Chondrocyte (in vitro differentiated cells): Measurements from ENCODE around the gene MSMO1. TPM values are rescaled to one million over a fixed set of nuclear protein-coding genes. Genes with fewer than 3 reads are reported as not detected.

Source experiments
- DNase-seq: peaks from one replicate; pipeline ENCODE4 v3.0.0; 2021; ENCODE audit warnings: mixed read lengths, low spot score
- H3K27ac Mint-ChIP-seq: one replicate; pipeline ENCODE4 v1.8.0; 2021; ENCODE audit warnings: mild to moderate bottlenecking, moderate library complexity, mixed read lengths; ENCODE audit not compliant: unreplicated experiment
- H3K27me3 Mint-ChIP-seq: 2 replicates; pipeline ENCODE4 v1.8.0; 2021; ENCODE audit warnings: low read depth, mixed read lengths
- H3K36me3 Mint-ChIP-seq: 2 replicates; pipeline ENCODE4 v1.8.0; 2021; ENCODE audit warnings: low read depth, mixed read lengths
- H3K4me1 Mint-ChIP-seq: 2 replicates; pipeline ENCODE4 v1.8.0; 2021; ENCODE audit warnings: low read depth, mild to moderate bottlenecking, mixed read lengths
- H3K4me3 Mint-ChIP-seq: one replicate; pipeline ENCODE4 v1.8.0; 2021; ENCODE audit warnings: mild to moderate bottlenecking, moderate library complexity, mixed read lengths; ENCODE audit not compliant: unreplicated experiment
- H3K9me3 Mint-ChIP-seq: 2 replicates; pipeline ENCODE4 v1.8.0; 2021; ENCODE audit warnings: low read depth, mixed read lengths
- total RNA-seq: library from RNA; stranded (reverse); gene quantifications from 3 replicates; pipeline ENCODE4 v1.2.1, GENCODE V29; 2021
- TF ChIP-seq, protein P1 (sequence below): fragments of 200-600 bp; sonication (generic); IDR thresholded peaks from 2 replicates; pipeline ENCODE4 v1.5.0; 2021; ENCODE audit warnings: antibody characterized with exemption, mild to moderate bottlenecking, moderate library complexity

The MSMO1 gene
- total RNA-seq, 1 donor from 2014 or later, result 83.3 TPM

DNA sequence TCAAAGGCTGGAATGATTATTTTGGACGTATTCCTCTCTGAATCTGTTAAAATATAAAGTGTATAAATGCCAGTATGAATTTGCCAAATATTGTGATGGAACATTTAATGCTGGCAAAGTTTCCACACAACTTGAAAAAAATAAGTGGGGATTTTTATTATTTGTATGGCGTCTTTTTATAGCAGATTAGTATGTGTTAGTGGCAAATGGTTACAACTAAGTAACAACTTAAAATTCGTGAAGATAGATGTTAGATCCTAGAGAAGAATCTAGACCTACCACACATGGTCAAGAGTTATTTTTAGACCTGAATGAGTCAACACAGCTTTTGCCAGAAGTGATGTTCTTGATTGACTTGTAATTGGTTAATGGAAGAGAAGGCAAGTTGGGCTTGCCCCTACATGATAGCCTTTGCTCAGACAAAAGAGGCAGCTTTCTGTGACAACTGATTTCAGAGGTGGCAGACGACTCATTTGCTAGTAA, 56.2 kb downstream of the MSMO1 start:
- TF ChIP-seq, protein P1, sequence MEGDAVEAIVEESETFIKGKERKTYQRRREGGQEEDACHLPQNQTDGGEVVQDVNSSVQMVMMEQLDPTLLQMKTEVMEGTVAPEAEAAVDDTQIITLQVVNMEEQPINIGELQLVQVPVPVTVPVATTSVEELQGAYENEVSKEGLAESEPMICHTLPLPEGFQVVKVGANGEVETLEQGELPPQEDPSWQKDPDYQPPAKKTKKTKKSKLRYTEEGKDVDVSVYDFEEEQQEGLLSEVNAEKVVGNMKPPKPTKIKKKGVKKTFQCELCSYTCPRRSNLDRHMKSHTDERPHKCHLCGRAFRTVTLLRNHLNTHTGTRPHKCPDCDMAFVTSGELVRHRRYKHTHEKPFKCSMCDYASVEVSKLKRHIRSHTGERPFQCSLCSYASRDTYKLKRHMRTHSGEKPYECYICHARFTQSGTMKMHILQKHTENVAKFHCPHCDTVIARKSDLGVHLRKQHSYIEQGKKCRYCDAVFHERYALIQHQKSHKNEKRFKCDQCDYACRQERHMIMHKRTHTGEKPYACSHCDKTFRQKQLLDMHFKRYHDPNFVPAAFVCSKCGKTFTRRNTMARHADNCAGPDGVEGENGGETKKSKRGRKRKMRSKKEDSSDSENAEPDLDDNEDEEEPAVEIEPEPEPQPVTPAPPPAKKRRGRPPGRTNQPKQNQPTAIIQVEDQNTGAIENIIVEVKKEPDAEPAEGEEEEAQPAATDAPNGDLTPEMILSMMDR, result no peak
- Mint-ChIP-seq H3K27me3 (no peaks in the 10 kb centered on the region), H3K9me3 (no peaks in the 10 kb centered on the region), H3K36me3 (no peaks in the 10 kb centered on the region), H3K4me1 (peaks cover 80% of the 10 kb centered on the region), H3K27ac (peak overlapping the region; percentile 87), H3K4me3 (peak overlapping the region; percentile 28)
- no peak for DNase-seq

DNA sequence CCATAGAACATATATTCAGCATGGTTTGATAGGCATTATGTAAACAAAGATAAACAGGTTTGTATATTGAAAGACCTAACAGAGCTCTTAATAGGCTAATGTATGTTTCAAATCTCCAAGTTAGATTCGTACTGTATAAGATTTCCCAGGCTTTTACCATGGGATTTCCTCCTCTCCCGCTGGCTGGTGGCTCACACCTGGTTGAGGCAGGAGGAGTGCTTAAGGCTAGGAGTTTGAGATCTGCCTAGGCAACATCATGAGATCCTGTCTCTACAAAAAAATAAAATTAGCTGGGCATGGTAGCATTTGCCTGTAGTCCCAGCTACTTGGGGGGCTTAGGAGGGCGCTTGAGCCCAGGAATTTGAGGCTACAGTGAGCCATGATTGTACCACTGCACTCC, 56.7 kb downstream of the MSMO1 start:
- Mint-ChIP-seq H3K27me3 (no peaks in the 10 kb centered on the region), H3K27ac (peak overlapping the region; percentile 87), H3K4me1 (peaks cover 85% of the 10 kb centered on the region), H3K9me3 (no peaks in the 10 kb centered on the region), H3K4me3 (no peak overlapping the region), H3K36me3 (no peaks in the 10 kb centered on the region)
- peak; percentile 25 for DNase-seq
- TF ChIP-seq, protein P1, result no peak

DNA sequence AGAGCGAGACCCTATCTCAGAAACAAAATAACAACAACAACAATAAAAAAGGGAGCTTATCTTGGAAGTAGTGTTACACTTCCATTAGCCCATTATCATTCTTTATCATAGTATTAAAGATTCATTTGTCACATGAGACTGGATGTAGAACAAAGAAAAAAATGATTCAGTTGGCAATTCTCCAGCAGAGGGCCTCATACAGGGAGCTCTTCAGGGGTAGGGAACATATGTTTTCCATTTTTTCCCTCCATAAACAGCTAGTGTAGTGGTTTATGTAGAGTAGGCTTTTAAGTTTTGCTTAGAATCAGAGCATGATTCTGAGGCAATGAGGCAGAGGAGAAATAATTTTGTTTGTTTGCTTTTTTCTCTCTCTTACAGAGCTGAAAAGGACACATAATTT, 57.1 kb downstream of the MSMO1 start:
- Mint-ChIP-seq H3K27me3 (no peaks in the 10 kb centered on the region), H3K4me3 (no peak overlapping the region), H3K9me3 (no peaks in the 10 kb centered on the region), H3K27ac (peak overlapping the region; percentile 87), H3K36me3 (no peaks in the 10 kb centered on the region), H3K4me1 (peaks cover 84% of the 10 kb centered on the region)
- TF ChIP-seq, protein P1, result peak; percentile 46
- DNase-seq, result no peak

DNA sequence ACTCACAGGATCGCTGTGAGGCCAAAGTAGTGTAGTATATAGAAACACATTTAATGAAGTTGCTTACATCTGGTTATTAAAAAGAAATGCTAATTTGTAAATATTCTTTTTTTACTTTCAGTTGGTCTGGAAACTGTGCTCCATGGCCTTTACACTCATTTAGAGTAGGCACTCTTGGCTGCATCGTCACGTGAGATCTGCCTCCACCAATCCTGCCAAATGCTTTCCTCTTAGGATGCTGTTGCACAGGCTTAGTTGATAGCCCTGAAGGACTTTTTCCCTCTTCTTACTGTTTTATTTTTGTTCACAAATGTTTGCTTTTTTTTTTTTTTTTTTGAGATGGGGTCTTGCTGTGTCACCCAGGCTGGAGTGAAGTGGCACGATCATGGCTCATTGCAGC, 57.7 kb downstream of the MSMO1 start:
- DNase-seq, result no peak
- Mint-ChIP-seq H3K27me3 (no peaks in the 10 kb centered on the region), H3K4me3 (no peak overlapping the region), H3K27ac (peak overlapping the region; percentile 84), H3K36me3 (no peaks in the 10 kb centered on the region), H3K9me3 (no peaks in the 10 kb centered on the region), H3K4me1 (peaks cover 83% of the 10 kb centered on the region)
- TF ChIP-seq, protein P1, result no peak

DNA sequence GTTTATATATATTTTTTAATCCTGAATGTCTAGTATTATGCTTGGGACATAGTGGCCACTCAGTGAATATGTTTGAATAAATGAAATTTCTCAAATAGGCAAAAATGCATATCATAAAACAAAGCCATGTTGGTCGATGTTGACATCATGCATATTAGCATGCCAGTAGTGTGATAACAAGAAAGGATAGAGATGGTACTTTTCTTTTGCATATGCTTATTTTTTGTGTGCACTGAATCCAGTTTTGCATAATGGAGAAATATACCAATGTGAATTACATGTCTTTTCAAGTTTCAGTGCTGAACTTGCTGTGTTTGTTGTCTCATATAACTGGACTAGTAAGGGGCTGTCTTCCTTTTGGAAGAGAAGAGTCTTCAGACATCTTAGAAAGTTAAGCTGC, 58.9 kb downstream of the MSMO1 start:
- no peak overlapping the region for H3K4me3 Mint-ChIP-seq
- no peaks in the 10 kb centered on the region for H3K36me3 Mint-ChIP-seq
- H3K4me1 Mint-ChIP-seq, result peaks cover 80% of the 10 kb centered on the region

More for the DNA sequence above, 58.9 kb downstream of the MSMO1 start:
- no peak for DNase-seq
- TF ChIP-seq, protein P1, result no peak
- H3K27ac Mint-ChIP-seq, result no peak overlapping the region
- no peaks in the 10 kb centered on the region for H3K27me3 Mint-ChIP-seq
- H3K9me3 Mint-ChIP-seq, result no peaks in the 10 kb centered on the region
